Measurements from ENCODE around the gene SPATA24.

GRCh38 chr5:139383993-139384590 is 19.8 kb downstream of the SPATA24 start:
- TF ChIP-seq, protein P1, sequence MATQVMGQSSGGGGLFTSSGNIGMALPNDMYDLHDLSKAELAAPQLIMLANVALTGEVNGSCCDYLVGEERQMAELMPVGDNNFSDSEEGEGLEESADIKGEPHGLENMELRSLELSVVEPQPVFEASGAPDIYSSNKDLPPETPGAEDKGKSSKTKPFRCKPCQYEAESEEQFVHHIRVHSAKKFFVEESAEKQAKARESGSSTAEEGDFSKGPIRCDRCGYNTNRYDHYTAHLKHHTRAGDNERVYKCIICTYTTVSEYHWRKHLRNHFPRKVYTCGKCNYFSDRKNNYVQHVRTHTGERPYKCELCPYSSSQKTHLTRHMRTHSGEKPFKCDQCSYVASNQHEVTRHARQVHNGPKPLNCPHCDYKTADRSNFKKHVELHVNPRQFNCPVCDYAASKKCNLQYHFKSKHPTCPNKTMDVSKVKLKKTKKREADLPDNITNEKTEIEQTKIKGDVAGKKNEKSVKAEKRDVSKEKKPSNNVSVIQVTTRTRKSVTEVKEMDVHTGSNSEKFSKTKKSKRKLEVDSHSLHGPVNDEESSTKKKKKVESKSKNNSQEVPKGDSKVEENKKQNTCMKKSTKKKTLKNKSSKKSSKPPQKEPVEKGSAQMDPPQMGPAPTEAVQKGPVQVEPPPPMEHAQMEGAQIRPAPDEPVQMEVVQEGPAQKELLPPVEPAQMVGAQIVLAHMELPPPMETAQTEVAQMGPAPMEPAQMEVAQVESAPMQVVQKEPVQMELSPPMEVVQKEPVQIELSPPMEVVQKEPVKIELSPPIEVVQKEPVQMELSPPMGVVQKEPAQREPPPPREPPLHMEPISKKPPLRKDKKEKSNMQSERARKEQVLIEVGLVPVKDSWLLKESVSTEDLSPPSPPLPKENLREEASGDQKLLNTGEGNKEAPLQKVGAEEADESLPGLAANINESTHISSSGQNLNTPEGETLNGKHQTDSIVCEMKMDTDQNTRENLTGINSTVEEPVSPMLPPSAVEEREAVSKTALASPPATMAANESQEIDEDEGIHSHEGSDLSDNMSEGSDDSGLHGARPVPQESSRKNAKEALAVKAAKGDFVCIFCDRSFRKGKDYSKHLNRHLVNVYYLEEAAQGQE (IDR thresholded peaks at IDR 0.05; ENCODE audit: low read depth): no peak
- TF ChIP-seq, protein P2, sequence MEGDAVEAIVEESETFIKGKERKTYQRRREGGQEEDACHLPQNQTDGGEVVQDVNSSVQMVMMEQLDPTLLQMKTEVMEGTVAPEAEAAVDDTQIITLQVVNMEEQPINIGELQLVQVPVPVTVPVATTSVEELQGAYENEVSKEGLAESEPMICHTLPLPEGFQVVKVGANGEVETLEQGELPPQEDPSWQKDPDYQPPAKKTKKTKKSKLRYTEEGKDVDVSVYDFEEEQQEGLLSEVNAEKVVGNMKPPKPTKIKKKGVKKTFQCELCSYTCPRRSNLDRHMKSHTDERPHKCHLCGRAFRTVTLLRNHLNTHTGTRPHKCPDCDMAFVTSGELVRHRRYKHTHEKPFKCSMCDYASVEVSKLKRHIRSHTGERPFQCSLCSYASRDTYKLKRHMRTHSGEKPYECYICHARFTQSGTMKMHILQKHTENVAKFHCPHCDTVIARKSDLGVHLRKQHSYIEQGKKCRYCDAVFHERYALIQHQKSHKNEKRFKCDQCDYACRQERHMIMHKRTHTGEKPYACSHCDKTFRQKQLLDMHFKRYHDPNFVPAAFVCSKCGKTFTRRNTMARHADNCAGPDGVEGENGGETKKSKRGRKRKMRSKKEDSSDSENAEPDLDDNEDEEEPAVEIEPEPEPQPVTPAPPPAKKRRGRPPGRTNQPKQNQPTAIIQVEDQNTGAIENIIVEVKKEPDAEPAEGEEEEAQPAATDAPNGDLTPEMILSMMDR (IDR thresholded peaks at IDR 0.05 in 2 of 3, conservative IDR thresholded peaks at IDR 0.05 in 1 of 3; ENCODE audit: borderline replicate concordance in 1 of 3, insufficient read depth in 1 of 3, low read depth in 2 of 3, low read length in 2 of 3): no peak
